CD4-positive, alpha-beta T cell (primary cell): ENCODE results near the gene GPS1. TPM values are rescaled to one million over a fixed set of nuclear protein-coding genes. Genes with fewer than 3 reads are reported as not detected.

Experiments
- ATAC-seq: fragments of 200-7000 bp; cut with Tn5 transposase; one replicate; pipeline ENCODE4 v1.10.0; 2022; ENCODE audit warnings: mild to moderate bottlenecking; ENCODE audit not compliant: poor library complexity
- CTCF ChIA-PET: fragments of 350-600 bp; sonication (Branson Sonifier 250); formaldehyde crosslinking; loops from one replicate; lab custom pipeline; 2021; ENCODE audit warnings: antibody characterized with exemption, inconsistent platforms; lab: Charles Lee
- POLR2A ChIA-PET: fragments of 350-600 bp; sonication (Branson Sonifier 250); formaldehyde crosslinking; loops from one replicate; lab custom pipeline; 2021; ENCODE audit warnings: antibody characterized with exemption, inconsistent platforms; lab: Charles Lee
- DNase-seq, 14 experiments: peaks; one replicate each; pipeline ENCODE4 v3.0.0-alpha.2; 2013 to 2020; ENCODE audit warnings: mixed read lengths in 2 of 14
- H3K27ac ChIP-seq, 2 donors: one replicate each; pipeline versions ENCODE4 v1.5.1 to v1.7.0; 2013; ENCODE audit warnings: low read length in 2 of 2, low read depth in 1 of 2, mild to moderate bottlenecking in 1 of 2
- H3K27me3 ChIP-seq, 2 experiments: 1 replicate in 1 of 2; 2 replicates in 1 of 2; pipeline versions ENCODE4 v1.6.1 to v1.7.0; 2013; ENCODE audit warnings: low read length in 2 of 2, control low read depth in 1 of 2, mild to moderate bottlenecking in 1 of 2, moderate library complexity in 1 of 2; ENCODE audit not compliant: insufficient read depth in 2 of 2, control insufficient read depth in 1 of 2
- H3K36me3 ChIP-seq: one replicate; pipeline ENCODE4 v1.6.1; 2013; ENCODE audit warnings: low read length, control low read depth; ENCODE audit not compliant: insufficient read depth
- H3K4me1 ChIP-seq: one replicate; pipeline ENCODE4 v1.6.1; 2013; ENCODE audit warnings: low read length, control low read depth; ENCODE audit not compliant: insufficient read depth
- H3K4me3 ChIP-seq: one replicate; pipeline ENCODE4 v1.5.1; 2013; ENCODE audit warnings: mild to moderate bottlenecking, low read length, moderate library complexity
- H3K9me3 ChIP-seq, 2 experiments: 1 replicate in 1 of 2; 2 replicates in 1 of 2; pipeline versions ENCODE4 v1.6.1 to v1.7.0; 2013; ENCODE audit warnings: low read length in 2 of 2, mild to moderate bottlenecking in 2 of 2, control low read depth in 1 of 2, moderate library complexity in 1 of 2; ENCODE audit not compliant: control insufficient read depth in 1 of 2, insufficient read depth in 1 of 2
- H3K27ac Mint-ChIP-seq: one replicate; pipeline ENCODE4 v1.8.0; 2020; ENCODE audit warnings: mixed read lengths
- H3K27me3 Mint-ChIP-seq: one replicate; pipeline ENCODE4 v1.8.0; 2021; ENCODE audit warnings: mixed read lengths
- H3K36me3 Mint-ChIP-seq: one replicate; pipeline ENCODE4 v1.8.0; 2021; ENCODE audit warnings: low read depth, mixed read lengths
- H3K4me1 Mint-ChIP-seq: one replicate; pipeline ENCODE4 v1.8.0; 2021; ENCODE audit warnings: low read depth, mixed read lengths
- H3K4me3 Mint-ChIP-seq: one replicate; pipeline ENCODE4 v1.8.0; 2020; ENCODE audit warnings: mild to moderate bottlenecking, mixed read lengths
- H3K9me3 Mint-ChIP-seq: one replicate; pipeline ENCODE4 v1.8.0; 2020; ENCODE audit warnings: mixed read lengths
- intact Hi-C, 2 experiments: fragments of 100-400 bp; cut with DNase I in 1 of 2; cut with micrococcal nuclease in 1 of 2; formaldehyde crosslinking; loops; one replicate each; pipeline versions ENCODE4 v1.15.1 to v1.9.0; 2023 to 2025; cut with DNase I, micrococcal nuclease
- total RNA-seq, 174 experiments: library from RNA in 2 of 174; stranded (reverse) in 2 of 174; gene quantifications; one replicate each; pipeline ENCODE4 v1.2.3 and lab custom pipeline; 2021 to 2026
- TF ChIP-seq, protein P1 (sequence below): fragments of 200-600 bp; IDR thresholded peaks from one replicate; pipeline ENCODE4 v1.8.0; 2022; ENCODE audit warnings: antibody characterized with exemption, mild to moderate bottlenecking

Gene GPS1
- total RNA-seq, 2 experiments from 2014 or later: 64.6 to 69.3 TPM

DNA sequence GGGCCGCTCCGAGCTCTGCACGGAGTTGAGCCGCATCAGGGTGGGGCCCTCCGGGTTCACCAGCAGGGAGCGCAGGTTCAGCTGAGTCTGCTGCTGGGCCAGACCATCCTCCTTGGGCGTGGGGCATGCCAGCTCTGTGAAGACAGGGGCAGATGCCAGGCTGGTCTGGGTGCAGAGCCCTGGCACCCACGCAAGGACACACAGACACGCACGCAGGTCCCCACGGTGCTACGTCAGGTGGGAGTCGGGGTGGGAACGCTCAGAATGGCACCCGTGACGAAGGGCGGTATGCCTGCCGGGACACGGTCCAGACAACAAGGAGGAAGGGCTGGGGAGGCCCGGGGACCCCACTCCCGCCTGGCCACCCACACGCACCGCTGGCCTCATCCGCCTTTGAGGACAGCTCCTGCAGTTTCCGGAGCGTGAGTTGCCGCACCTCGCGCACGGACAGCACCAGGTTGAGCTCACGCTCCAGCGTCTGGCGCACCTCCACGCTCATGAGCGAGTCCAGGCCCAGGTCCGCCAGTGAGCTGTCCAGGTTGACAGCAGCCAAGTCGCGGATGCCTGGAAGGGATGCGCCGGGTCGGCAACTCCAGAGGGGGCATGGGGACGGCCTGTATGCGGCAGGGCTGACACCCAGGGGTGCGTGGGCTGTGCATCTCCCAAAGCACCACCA is 29.2 kb downstream of the GPS1 start:
- Mint-ChIP-seq H3K27ac (no peak overlapping the region), H3K9me3 (no peaks in the 10 kb centered on the region), H3K4me1 (no peaks in the 10 kb centered on the region), H3K36me3 (peaks cover 30% of the 10 kb centered on the region), H3K4me3 (no peak overlapping the region), H3K27me3 (no peaks in the 10 kb centered on the region)
- ATAC-seq: no peak
- H3K4me1 ChIP-seq: no peaks in the 10 kb centered on the region
- ChIA-PET POLR2A (no interaction called here), CTCF (no interaction called here)
- intact Hi-C loops: no loop called here
- no peaks in the 10 kb centered on the region for H3K27me3 ChIP-seq
- H3K27ac ChIP-seq: no peak overlapping the region
- peaks cover 58% of the 10 kb centered on the region for H3K36me3 ChIP-seq
- H3K9me3 ChIP-seq: no peaks in the 10 kb centered on the region
- TF ChIP-seq, protein P1, sequence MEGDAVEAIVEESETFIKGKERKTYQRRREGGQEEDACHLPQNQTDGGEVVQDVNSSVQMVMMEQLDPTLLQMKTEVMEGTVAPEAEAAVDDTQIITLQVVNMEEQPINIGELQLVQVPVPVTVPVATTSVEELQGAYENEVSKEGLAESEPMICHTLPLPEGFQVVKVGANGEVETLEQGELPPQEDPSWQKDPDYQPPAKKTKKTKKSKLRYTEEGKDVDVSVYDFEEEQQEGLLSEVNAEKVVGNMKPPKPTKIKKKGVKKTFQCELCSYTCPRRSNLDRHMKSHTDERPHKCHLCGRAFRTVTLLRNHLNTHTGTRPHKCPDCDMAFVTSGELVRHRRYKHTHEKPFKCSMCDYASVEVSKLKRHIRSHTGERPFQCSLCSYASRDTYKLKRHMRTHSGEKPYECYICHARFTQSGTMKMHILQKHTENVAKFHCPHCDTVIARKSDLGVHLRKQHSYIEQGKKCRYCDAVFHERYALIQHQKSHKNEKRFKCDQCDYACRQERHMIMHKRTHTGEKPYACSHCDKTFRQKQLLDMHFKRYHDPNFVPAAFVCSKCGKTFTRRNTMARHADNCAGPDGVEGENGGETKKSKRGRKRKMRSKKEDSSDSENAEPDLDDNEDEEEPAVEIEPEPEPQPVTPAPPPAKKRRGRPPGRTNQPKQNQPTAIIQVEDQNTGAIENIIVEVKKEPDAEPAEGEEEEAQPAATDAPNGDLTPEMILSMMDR: no peak
- DNase-seq: peak in 1 of 14 experiments; percentile 0
- no peak overlapping the region for H3K4me3 ChIP-seq

DNA sequence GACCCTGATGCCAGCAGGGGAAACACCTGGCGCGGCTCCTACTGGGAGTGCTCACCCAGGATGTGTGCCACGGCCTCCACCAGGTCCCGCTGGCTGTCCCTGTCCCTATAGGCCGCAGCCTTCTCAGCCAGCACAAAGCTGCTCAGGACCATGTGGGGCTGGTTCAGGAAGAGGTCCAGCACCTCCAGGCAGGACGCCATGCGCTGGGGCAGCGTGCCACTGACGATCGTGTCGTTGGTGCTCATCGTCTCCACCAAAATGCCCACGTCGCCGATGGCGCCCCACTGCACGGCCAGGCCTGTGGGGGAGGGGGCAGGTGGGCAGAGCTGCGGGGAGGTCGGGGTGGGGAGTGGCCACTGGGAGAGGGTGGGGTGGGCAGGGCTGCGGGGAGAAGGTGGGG is 29.8 kb downstream of the GPS1 start:
- Mint-ChIP-seq H3K27ac (no peak overlapping the region), H3K4me1 (no peaks in the 10 kb centered on the region), H3K4me3 (no peak overlapping the region), H3K36me3 (peaks cover 30% of the 10 kb centered on the region), H3K9me3 (no peaks in the 10 kb centered on the region), H3K27me3 (no peaks in the 10 kb centered on the region)
- H3K27me3 ChIP-seq: no peaks in the 10 kb centered on the region
- POLR2A ChIA-PET: no interaction called here
- H3K9me3 ChIP-seq: no peaks in the 10 kb centered on the region
- TF ChIP-seq, protein P1: no peak
- no peak for DNase-seq
- H3K4me3 ChIP-seq: no peak overlapping the region
- H3K27ac ChIP-seq: no peak overlapping the region
- no peaks in the 10 kb centered on the region for H3K4me1 ChIP-seq
- ATAC-seq: no peak
- CTCF ChIA-PET: no interaction called here
- intact Hi-C loops: no loop called here
- H3K36me3 ChIP-seq: peaks cover 65% of the 10 kb centered on the region

DNA sequence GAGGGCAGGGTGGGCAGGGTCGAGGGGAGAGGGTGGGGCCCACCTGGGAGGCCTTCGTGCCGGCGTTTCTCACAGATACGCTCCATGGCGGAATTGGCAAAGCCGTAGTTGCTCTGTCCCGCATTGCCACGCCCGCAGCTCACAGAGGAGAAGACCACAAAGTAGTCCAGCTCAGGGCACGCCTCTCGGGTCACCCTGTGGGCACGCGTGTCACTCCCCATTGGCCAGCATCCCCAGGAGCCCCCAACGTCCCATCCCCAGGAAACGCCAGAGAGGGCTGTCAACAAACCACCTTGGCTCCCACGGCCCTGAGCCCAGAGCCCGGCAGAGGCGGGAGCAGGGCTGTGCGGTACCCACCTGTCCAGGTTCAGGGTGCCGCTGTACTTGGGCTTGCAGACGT is 30.3 kb downstream of the GPS1 start:
- POLR2A ChIA-PET: no interaction called here
- H3K27ac Mint-ChIP-seq: no peak overlapping the region

More for the DNA sequence above, 30.3 kb downstream of the GPS1 start:
- Histone ChIP-seq H3K27me3 (no peaks in the 10 kb centered on the region), H3K4me1 (no peaks in the 10 kb centered on the region), H3K9me3 (no peaks in the 10 kb centered on the region), H3K36me3 (peaks cover 67% of the 10 kb centered on the region), H3K4me3 (no peak overlapping the region), H3K27ac (no peak overlapping the region)
- intact Hi-C loops: no loop called here
- Mint-ChIP-seq H3K36me3 (peaks cover 30% of the 10 kb centered on the region), H3K27me3 (no peaks in the 10 kb centered on the region), H3K9me3 (no peaks in the 10 kb centered on the region), H3K4me3 (no peak overlapping the region), H3K4me1 (no peaks in the 10 kb centered on the region)
- ATAC-seq (no peak), DNase-seq (peak in 1 of 14 experiments; percentile 3)
- TF ChIP-seq, protein P1: no peak
- CTCF ChIA-PET: no interaction called here
